Measurements from ENCODE around the gene MKI67. TPM values are rescaled to one million over a fixed set of nuclear protein-coding genes. Genes with fewer than 3 reads are reported as not detected.

The MKI67 gene
- total and polyA plus RNA-seq, 2 of the 4 experiments (the other 2 are of a cell fraction), result 13.5 to 36.4 TPM

- H3K9me3 ChIP-seq (ENCODE audit: control insufficient read depth, insufficient read depth, low read length), result no peaks in the 10 kb centered on the region
- no peak overlapping the region for H3K23ac ChIP-seq (ENCODE audit: low read depth, low read length)
- no TSS peak for BruUV-seq (replicated peaks)
- no peak overlapping the region for H4K5ac ChIP-seq (ENCODE audit: low read depth, low read length)
- no peak overlapping the region for H2BK5ac ChIP-seq (ENCODE audit: low read depth, low read length, poor library complexity, severe bottlenecking)
- H3K4me1 ChIP-seq (ENCODE audit: control insufficient read depth, insufficient read depth, low read length), result no peaks in the 10 kb centered on the region
- in situ Hi-C loops (cut with MboI; ENCODE audit: low sequenced_read_pairs), result no loop called here
- no peak overlapping the region for H2AK9ac ChIP-seq (replicated peaks; ENCODE audit: low read depth, low read length, poor library complexity)
- ChIA-PET CTCF (interaction anchor here (1.2 to 1.5 kb wide), 4 partner anchors 10 to 36 kb away, joined by 3 to 6 read pairs (median 4); no protein-coding TSS in a partner anchor), POLR2A (ENCODE audit: unreplicated experiment) (interaction anchor here (0.6 kb wide), 1 partner anchor 22 kb away, joined by 6 read pairs; no protein-coding TSS in a partner anchor)
- no peak overlapping the region for H3K4ac ChIP-seq (ENCODE audit: low read depth, low read length)
- no peak overlapping the region for H3K27ac ChIP-seq (ENCODE audit: insufficient read depth, low read length)
- TF ChIP-seq CHD1 (IDR thresholded peaks at IDR 0.05; ENCODE audit: low read depth, low read length) (no peak), MAFK (IDR thresholded peaks at IDR 0.05; ENCODE audit: low read depth, low read length) (peak; percentile 86), CTCF (conservative IDR thresholded peaks at IDR 0.05; ENCODE audit: low read depth, low read length) (no peak)
- H4K8ac ChIP-seq (ENCODE audit: low read depth in 2 of 2, low read length in 2 of 2), result no peak overlapping the region
- no peak overlapping the region for H2BK120ac ChIP-seq (ENCODE audit: low read depth, low read length)
- no peak overlapping the region for H2AK5ac ChIP-seq (ENCODE audit: low read depth, low read length)
- H2AFZ ChIP-seq (replicated peaks; ENCODE audit: low read length, poor library complexity), result no peak overlapping the region
- no peak overlapping the region for H2BK15ac ChIP-seq (ENCODE audit: low read depth, low read length)
- no peak for DNase-seq
- 47% methylated on average over 3 of the region's 13 CpGs; no CpG with 5 or more reads in 1 of the 2 experiments for WGBS, 2 experiments (ENCODE audit: extremely low coverage in 2 of 2, insufficient read length in 1 of 2)
- no peak overlapping the region for H3K4me3 ChIP-seq (ENCODE audit: insufficient read depth, low read depth, low read length)
- dilution Hi-C loops (cut with HindIII; ENCODE audit: low sequenced_read_pairs, unreplicated experiment), result no loop called here
- H4K20me1 ChIP-seq (ENCODE audit: insufficient read depth, low read length), result no peaks in the 10 kb centered on the region; the same call in 1 of the 2 replicates
- no peak overlapping the region for H3K14ac ChIP-seq (replicated peaks; ENCODE audit: low read depth, low read length)
- no peaks in the 10 kb centered on the region for H3K27me3 ChIP-seq (ENCODE audit: control insufficient read depth, insufficient read depth, low read length)
- no peak overlapping the region for H2BK20ac ChIP-seq (ENCODE audit: low read depth, low read length)
- no peak overlapping the region for H3K56ac ChIP-seq (ENCODE audit: extremely low read depth, insufficient read depth, low read length)
- H3K36me3 ChIP-seq (ENCODE audit: control insufficient read depth, insufficient read depth, low read length), result peaks cover 14% of the 10 kb centered on the region
- intact Hi-C loops (cut with micrococcal nuclease), result no loop called here
- H3K18ac ChIP-seq (ENCODE audit: low read depth, low read length), result no peak overlapping the region
- peaks cover 30 to 34% of the 10 kb centered on the region in 2 experiments for H3K79me1 ChIP-seq (ENCODE audit: low read depth in 1 of 2, low read length in 2 of 2)
- H3K9me1 ChIP-seq (ENCODE audit: insufficient read depth, low read length), result 0 out of 2 replicates have a peak, but pooled peaks cover 2% of the 10 kb centered on the region
- no peak overlapping the region for H3K4me2 ChIP-seq (ENCODE audit: low read depth, low read length)
- H3K9ac ChIP-seq (ENCODE audit: low read depth, low read length), result no peak overlapping the region
- H4K91ac ChIP-seq (ENCODE audit: insufficient read depth, low read depth, low read length), result no peak overlapping the region
- no peak for ATAC-seq (ENCODE audit: low read depth)
Measured at GRCh38 chr10:128116851-128117615, 9.2 kb downstream of the MKI67 start.
